H1 (cell line): ENCODE data around the gene SEC24A. TPM values are rescaled to one million over a fixed set of nuclear protein-coding genes. Genes with fewer than 3 reads are reported as not detected.

Source experiments
- CTCF ChIA-PET: fragments of 300-600 bp; sonication (Branson Sonifier 250); formaldehyde crosslinking; loops from one replicate; lab custom pipeline; 2021; ENCODE audit not compliant: partially characterized antibody; lab: Charles Lee
- POLR2A ChIA-PET: fragments of 300-600 bp; sonication (Branson Sonifier 250); formaldehyde crosslinking; loops from one replicate; lab custom pipeline; 2021; ENCODE audit warnings: inconsistent platforms; ENCODE audit not compliant: partially characterized antibody; lab: Charles Lee
- DNase-seq, 2 experiments: peaks; one replicate each; pipeline versions ENCODE4 v3.0.0 to v3.0.0-alpha.2; 2010 to 2022; ENCODE audit warnings: low spot score in 2 of 2, low read depth in 1 of 2, mixed read lengths in 1 of 2
- FAIRE-seq: peaks from 2 replicates; lab custom pipeline; 2011; peaks lifted over from hg19 to GRCh38; lab: Jason Lieb, UNC
- H2AFZ ChIP-seq: 2 replicates; pipeline ENCODE4 v1.8.1; 2012; ENCODE audit warnings: low read length, inconsistent platforms
- H2AK5ac ChIP-seq: 2 replicates; pipeline ENCODE4 v1.6.1; 2013; ENCODE audit warnings: low read depth, low read length
- H2BK120ac ChIP-seq: replicated peaks from 2 replicates; pipeline ENCODE3; 2013; ENCODE audit warnings: low read depth, low read length, inconsistent platforms
- H2BK12ac ChIP-seq: 2 replicates; pipeline ENCODE4 v1.6.1; 2013; ENCODE audit warnings: low read depth, low read length
- H2BK15ac ChIP-seq: 2 replicates; pipeline ENCODE4 v1.6.1; 2013; ENCODE audit warnings: low read length
- H2BK20ac ChIP-seq: 2 replicates; pipeline ENCODE4 v1.6.1; 2013; ENCODE audit warnings: low read length
- H2BK5ac ChIP-seq: 2 replicates; pipeline ENCODE4 v1.6.1; 2013; ENCODE audit warnings: low read depth, low read length
- H3K14ac ChIP-seq: 2 replicates; pipeline ENCODE4 v1.6.1; 2013; ENCODE audit warnings: inconsistent platforms; ENCODE audit not compliant: insufficient read length
- H3K18ac ChIP-seq: 2 replicates; pipeline ENCODE4 v1.6.1; 2013; ENCODE audit warnings: low read length; ENCODE audit errors: extremely low read depth
- H3K23ac ChIP-seq: 2 replicates; pipeline ENCODE4 v1.6.1; 2013; ENCODE audit warnings: inconsistent platforms; ENCODE audit not compliant: insufficient read length
- H3K23me2 ChIP-seq: 2 replicates; pipeline ENCODE4 v1.6.1; 2013; ENCODE audit warnings: low read depth, low read length
- H3K27ac ChIP-seq: 2 replicates; pipeline ENCODE4 v1.6.1; 2011; ENCODE audit warnings: low read depth, low read length, inconsistent platforms
- H3K27me3 ChIP-seq, 4 experiments: replicated peaks in 1 of 4; 1 replicate in 1 of 4; 2 replicates in 3 of 4; pipeline versions ENCODE4 v1.6.1 to v1.8.1; 2011 to 2013; ENCODE audit warnings: low read length in 3 of 4, mild to moderate bottlenecking in 3 of 4, inconsistent platforms in 2 of 4, mixed read lengths in 2 of 4, moderate library complexity in 1 of 4; ENCODE audit not compliant: control insufficient read depth in 3 of 4, insufficient read depth in 3 of 4; ENCODE audit errors: extremely low read depth in 1 of 4
- H3K36me3 ChIP-seq, 4 experiments: 2 replicates each; pipeline versions ENCODE4 v1.6.1 to v1.8.1; 2011 to 2013; ENCODE audit warnings: mild to moderate bottlenecking in 4 of 4, low read length in 3 of 4, moderate library complexity in 2 of 4, control low read depth in 1 of 4, inconsistent platforms in 1 of 4; ENCODE audit not compliant: insufficient read depth in 4 of 4, control insufficient read depth in 2 of 4
- H3K4ac ChIP-seq: replicated peaks from 2 replicates; pipeline ENCODE3; 2013; ENCODE audit warnings: low read length, low read depth, mixed read lengths, inconsistent platforms; ENCODE audit not compliant: insufficient read length
- H3K4me1 ChIP-seq, 4 experiments: replicated peaks in 1 of 4; 1 replicate in 1 of 4; 2 replicates in 3 of 4; pipeline versions ENCODE4 v1.6.1 to v1.8.1; 2011 to 2013; ENCODE audit warnings: low read length in 3 of 4, inconsistent platforms in 2 of 4, mixed read lengths in 1 of 4; ENCODE audit not compliant: insufficient read depth in 4 of 4, control insufficient read depth in 3 of 4
- H3K4me2 ChIP-seq, 2 experiments: 2 replicates each; pipeline versions ENCODE4 v1.6.1 to v1.8.1; 2011 to 2013; ENCODE audit warnings: low read depth in 2 of 2, low read length in 2 of 2, control low read depth in 1 of 2, inconsistent platforms in 1 of 2, mild to moderate bottlenecking in 1 of 2; ENCODE audit not compliant: insufficient read depth in 1 of 2
- H3K4me3 ChIP-seq, 4 experiments: fragments of 200-600, 300-600 bp in 1 of 4; sonication (generic), shearing (Covaris generic), sonication (Bioruptor Twin) in 1 of 4; 2 replicates each; pipeline versions ENCODE4 v1.5.1 to v1.8.1; 2011 to 2016; ENCODE audit warnings: low read length in 4 of 4, low read depth in 3 of 4, control low read depth in 2 of 4, inconsistent platforms in 2 of 4, mild to moderate bottlenecking in 2 of 4, mixed read lengths in 1 of 4, moderate library complexity in 1 of 4; ENCODE audit not compliant: insufficient read depth in 2 of 4; ENCODE audit errors: extremely low read depth in 1 of 4
- H3K56ac ChIP-seq: replicated peaks from 2 replicates; pipeline ENCODE3; 2013; ENCODE audit warnings: low read depth, mild to moderate bottlenecking, mixed read lengths, low read length, inconsistent platforms; ENCODE audit not compliant: insufficient read length
- H3K79me1 ChIP-seq: 2 replicates; pipeline ENCODE4 v1.6.1; 2013; ENCODE audit warnings: low read depth, low read length, control low read depth
- H3K79me2 ChIP-seq, 2 experiments: 2 replicates each; pipeline versions ENCODE4 v1.6.1 to v1.8.1; 2012 to 2013; ENCODE audit warnings: low read length in 2 of 2, mild to moderate bottlenecking in 2 of 2, inconsistent platforms in 1 of 2; ENCODE audit not compliant: insufficient read depth in 2 of 2, control insufficient read depth in 1 of 2
- H3K9ac ChIP-seq, 4 experiments: replicated peaks in 1 of 4; 1 replicate in 1 of 4; 2 replicates in 3 of 4; pipeline versions ENCODE4 v1.6.1 to v1.8.1; 2011 to 2013; ENCODE audit warnings: low read depth in 3 of 4, low read length in 3 of 4, control low read depth in 2 of 4, mild to moderate bottlenecking in 2 of 4, moderate library complexity in 2 of 4, inconsistent platforms in 1 of 4; ENCODE audit errors: extremely low read depth in 1 of 4
- H3K9me3 ChIP-seq, 2 experiments: 2 replicates each; pipeline versions ENCODE4 v1.6.1 to v1.8.1; 2012 to 2013; ENCODE audit warnings: mild to moderate bottlenecking in 2 of 2, moderate library complexity in 2 of 2, control low read depth in 1 of 2, inconsistent platforms in 1 of 2, low read depth in 1 of 2, low read length in 1 of 2, mixed read lengths in 1 of 2; ENCODE audit not compliant: insufficient read depth in 2 of 2
- H4K20me1 ChIP-seq, 2 experiments: replicated peaks in 1 of 2; 2 replicates each; pipeline versions ENCODE3 to v1.8.1; 2011 to 2013; ENCODE audit warnings: inconsistent platforms in 2 of 2, low read length in 2 of 2, mild to moderate bottlenecking in 1 of 2; ENCODE audit not compliant: insufficient read depth in 2 of 2, control insufficient read depth in 1 of 2
- H4K5ac ChIP-seq: 2 replicates; pipeline ENCODE4 v1.6.1; 2013; ENCODE audit warnings: low read length, low read depth, mixed read lengths, inconsistent platforms; ENCODE audit not compliant: insufficient read length
- H4K8ac ChIP-seq: 2 replicates; pipeline ENCODE4 v1.8.0; 2013; ENCODE audit warnings: mild to moderate bottlenecking, moderate library complexity, low read length, inconsistent platforms; ENCODE audit not compliant: insufficient read depth; ENCODE audit errors: extremely low read depth
- H4K91ac ChIP-seq: replicated peaks from 2 replicates; pipeline ENCODE3; 2013; ENCODE audit warnings: low read length, mixed read lengths, inconsistent platforms; ENCODE audit not compliant: insufficient read length
- CREB1 ChIP-seq: IDR thresholded peaks from 2 replicates; pipeline ENCODE4 v1.6.1; 2012; ENCODE audit warnings: inconsistent platforms
- E2F6 ChIP-seq: IDR thresholded peaks from 2 replicates; pipeline ENCODE4 v1.6.1; 2012; ENCODE audit warnings: inconsistent platforms
- FOSL1 ChIP-seq: IDR thresholded peaks from 2 replicates; pipeline ENCODE4 v1.6.1; 2011; ENCODE audit warnings: mild to moderate bottlenecking, low read depth, low read length, moderate library complexity; ENCODE audit not compliant: insufficient read depth
- GABPA ChIP-seq: IDR thresholded peaks from 2 replicates; pipeline ENCODE4 v1.6.1; 2011; ENCODE audit warnings: mild to moderate bottlenecking, low read length, moderate library complexity, borderline replicate concordance; ENCODE audit not compliant: insufficient read depth
- GTF2F1 ChIP-seq: IDR thresholded peaks from 2 replicates; pipeline ENCODE4 v1.6.1; 2012; ENCODE audit warnings: low read depth, low read length, improper control_type of control experiment, borderline replicate concordance
- HDAC6 ChIP-seq: IDR thresholded peaks from one replicate; pipeline ENCODE4 v1.7.1; 2012; ENCODE audit warnings: low read depth, mild to moderate bottlenecking, inconsistent platforms, low read length, moderate library complexity
- SAP30 ChIP-seq: fragments of 300-600 bp; sonication (generic); IDR thresholded peaks from 2 replicates; pipeline ENCODE4 v1.7.1; 2012; ENCODE audit warnings: low read length, moderate library complexity, mild to moderate bottlenecking, inconsistent platforms; ENCODE audit not compliant: insufficient read depth, insufficient replicate concordance
- WGBS, 2 experiments: shearing (Covaris generic) in 1 of 2; methylation state at CpG; one replicate each; pipeline versions ENCODE4 v1.1.6 to v1.1.7; 2013 to 2015; ENCODE audit warnings: low lambda C conversion rate in 2 of 2, mixed read lengths in 2 of 2, inconsistent platforms in 1 of 2, low coverage in 1 of 2, missing lambda C conversion rate in 1 of 2; ENCODE audit not compliant: insufficient replicate concordance in 2 of 2, insufficient coverage in 1 of 2, insufficient read length in 1 of 2; ENCODE audit errors: extremely low coverage in 1 of 2, missing lambda C conversion rate in 1 of 2; 5-methylcytosine and 5-hydroxymethylcytosine counted together
- polyA plus RNA-seq, 7 experiments: library from polyadenylated mRNA; depleted of rRNA in 3 of 7; stranded (reverse) in 5 of 7; unstranded in 2 of 7; fragments of >200 nt in 5 of 7; fragments of 200-250 nt in 2 of 7; gene quantifications; 1 replicate in 5 of 7; 2 replicates in 1 of 7; 4 replicates in 1 of 7; pipeline versions ENCODE4 v1.2.1 to v1.2.3, GENCODE V29; 2011 to 2013; ENCODE audit warnings: missing spikeins in 2 of 7, mixed read lengths in 2 of 7
- total RNA-seq: library from RNA; stranded (reverse); fragmentation: NEBNext Ultra II Directional; extraction: Animal tissue kit (Norgen Biotek cat#: 25700); gene quantifications from 2 replicates; pipeline ENCODE4 v1.2.1, GENCODE V29; 2021

The SEC24A gene
- total and polyA plus RNA-seq, 2 of the 8 experiments (the other 6 are each of a cell fraction or from before 2014, with no cell fraction given) = 18.8 to 33.7 TPM

- Histone ChIP-seq H3K9me3 (no peaks in the 10 kb centered on the region), H4K5ac (no peak overlapping the region), H2BK20ac (no peak overlapping the region), H3K36me3 (peaks cover 0 to 4% (median 0%) of the 10 kb centered on the region in 4 experiments; a peak in 1 of 8 replicates), H3K27ac (no peak overlapping the region), H2BK15ac (no peak overlapping the region), H4K91ac (no peak overlapping the region), H2AK5ac (no peak overlapping the region), H3K23ac (no peak overlapping the region), H4K20me1 (no peaks in the 10 kb centered on the region), H3K23me2 (no peaks in the 10 kb centered on the region), H3K9ac (no peak overlapping the region), H3K27me3 (no peaks in the 10 kb centered on the region), H3K4ac (no peak overlapping the region), H3K18ac (no peak overlapping the region), H2BK5ac (no peak overlapping the region), H3K79me1 (no peaks in the 10 kb centered on the region), H3K4me2 (no peak overlapping the region), H4K8ac (no peak overlapping the region), H3K56ac (no peak overlapping the region), H3K14ac (no peak overlapping the region), H3K4me3 (no peak overlapping the region), H2BK120ac (no peak overlapping the region), H2AFZ (no peak overlapping the region), H3K79me2 (peaks cover 0 to 2% of the 10 kb centered on the region in 2 experiments; a peak in 2 of 4 replicates), H2BK12ac (no peak overlapping the region), H3K4me1 (no peaks in the 10 kb centered on the region)
- ChIA-PET CTCF (interaction anchor here (0.6 to 2.2 kb wide), 7 partner anchors 8 to 235 kb away, joined by 3 to 7 read pairs (median 3); no protein-coding TSS in a partner anchor), POLR2A (interaction anchor here (0.7 to 2.0 kb wide), 2 partner anchors 18 to 51 kb away, joined by 4 to 5 read pairs; no protein-coding TSS in a partner anchor)
- 90% methylated on average over 2 of the region's 2 CpGs; no CpG with 5 or more reads in 1 of the 2 experiments for WGBS, 2 experiments
- no peak for DNase-seq
- TF ChIP-seq HDAC6 (no peak), CREB1 (no peak), GTF2F1 (no peak), E2F6 (no peak), SAP30 (no peak), FOSL1 (no peak), GABPA (no peak)
- FAIRE-seq = no peak
Measured at GRCh38 chr5:134626369-134627014, 22.1 kb upstream of the SEC24A start.
